ENCODE measurements around the gene TMEM187.

The TMEM187 gene

DNA sequence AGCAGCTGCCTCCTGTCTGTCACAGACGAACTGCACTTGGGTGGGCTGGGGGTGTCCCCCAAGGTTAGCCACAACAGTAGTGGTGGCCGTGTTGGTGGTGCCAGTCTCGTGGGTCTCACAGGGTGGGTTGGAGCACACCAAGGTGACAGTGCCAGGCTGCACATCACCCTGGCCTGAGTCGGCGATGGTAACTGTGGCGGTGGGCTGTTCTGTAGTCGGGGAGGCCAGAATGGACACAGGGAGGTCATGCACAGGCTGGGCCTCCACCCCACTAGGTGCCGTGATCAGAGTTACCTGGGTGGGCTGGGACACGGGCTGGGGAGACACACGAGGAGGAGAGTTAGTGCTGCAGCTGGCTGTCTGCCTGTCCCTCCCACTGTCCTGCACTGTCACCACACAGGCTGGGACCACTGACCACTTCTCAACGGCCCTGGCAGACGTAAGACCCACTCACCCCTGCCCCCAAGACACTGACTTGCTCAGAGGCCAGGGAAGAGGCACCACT, 17.3 kb upstream of the TMEM187 start:
- DNase-seq, result no peak

DNA sequence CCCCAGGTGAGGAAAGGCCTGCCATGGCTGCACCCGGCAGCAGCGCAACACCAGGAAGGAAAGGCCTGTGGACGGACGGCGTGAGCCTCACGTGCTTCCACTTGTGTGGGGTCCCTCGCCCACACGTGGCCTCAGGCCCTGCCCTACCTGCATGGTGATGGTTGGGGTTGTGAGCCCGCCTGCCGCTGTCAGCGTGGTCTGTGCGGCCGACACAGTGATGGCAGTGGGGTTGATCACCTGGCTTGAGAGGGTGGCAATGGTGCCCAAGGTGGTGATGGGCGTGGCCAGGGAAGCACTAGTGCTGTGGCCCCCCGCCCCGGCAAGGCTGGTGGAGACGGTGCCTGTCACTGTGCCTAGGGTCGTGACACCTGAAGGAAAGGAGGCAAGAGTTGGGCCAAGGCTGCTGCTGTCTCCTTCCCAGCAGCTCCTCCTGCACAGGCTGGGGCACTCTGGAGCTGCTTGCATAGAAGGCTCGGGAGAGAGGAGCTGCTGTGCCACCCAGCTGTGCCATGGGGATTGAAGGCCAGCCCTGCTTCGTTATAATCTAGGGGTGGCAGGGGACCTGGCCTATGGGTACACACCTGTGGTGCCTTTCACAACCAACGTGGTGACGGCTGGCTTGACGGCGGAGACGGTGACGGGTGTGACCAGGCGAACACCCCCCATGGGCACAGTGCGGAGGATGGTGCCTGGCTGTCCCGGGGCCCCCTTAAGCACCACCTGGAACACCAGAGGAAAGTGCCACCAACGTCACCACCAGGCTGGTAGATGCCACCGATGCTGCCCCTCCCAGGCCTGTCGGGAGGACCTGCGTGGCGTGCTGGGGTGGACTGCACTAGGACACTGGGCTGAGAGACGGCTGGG, 16.3 kb upstream of the TMEM187 start:
- DNase-seq, result no peak

DNA sequence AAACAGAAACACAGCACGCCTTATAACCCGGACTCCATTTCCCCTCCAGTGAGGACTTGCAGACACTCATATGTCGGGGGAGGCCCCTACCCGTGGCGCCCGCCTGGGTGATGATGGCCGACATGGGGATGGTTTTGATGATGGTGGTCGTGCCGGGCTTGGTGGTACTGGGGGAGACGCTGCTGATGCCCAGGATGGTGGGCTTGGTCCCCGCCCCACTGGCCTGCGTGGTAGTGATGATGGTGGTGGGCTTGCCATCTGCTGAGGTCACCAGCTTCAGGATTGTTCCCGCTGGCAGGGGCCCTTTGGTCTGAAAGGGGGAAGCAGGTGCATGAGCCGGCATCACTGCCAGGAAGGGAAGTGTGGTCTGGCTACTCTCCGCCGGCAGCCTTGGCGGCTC, 15.3 kb upstream of the TMEM187 start:
- no peak for DNase-seq

DNA sequence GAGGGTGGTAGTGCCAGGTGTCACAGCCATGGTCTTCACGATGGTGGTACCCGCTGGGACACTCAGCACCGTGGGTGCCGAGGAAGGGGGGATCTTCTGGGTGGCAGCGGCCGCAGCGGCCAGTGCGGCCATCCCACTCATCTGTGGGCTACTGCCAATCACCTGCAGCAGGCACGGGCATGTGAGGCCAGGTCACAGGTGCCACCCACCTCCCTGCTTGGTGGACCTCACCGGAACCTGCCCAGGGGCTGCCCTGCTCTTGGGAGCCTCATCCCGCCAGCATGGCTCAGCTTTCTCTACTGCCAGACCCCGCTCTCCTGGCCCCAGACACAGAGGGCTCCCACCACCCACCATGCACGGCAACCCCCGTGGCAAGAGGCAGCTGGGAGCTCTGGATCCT, 13.9 kb upstream of the TMEM187 start:
- no peak for DNase-seq

DNA sequence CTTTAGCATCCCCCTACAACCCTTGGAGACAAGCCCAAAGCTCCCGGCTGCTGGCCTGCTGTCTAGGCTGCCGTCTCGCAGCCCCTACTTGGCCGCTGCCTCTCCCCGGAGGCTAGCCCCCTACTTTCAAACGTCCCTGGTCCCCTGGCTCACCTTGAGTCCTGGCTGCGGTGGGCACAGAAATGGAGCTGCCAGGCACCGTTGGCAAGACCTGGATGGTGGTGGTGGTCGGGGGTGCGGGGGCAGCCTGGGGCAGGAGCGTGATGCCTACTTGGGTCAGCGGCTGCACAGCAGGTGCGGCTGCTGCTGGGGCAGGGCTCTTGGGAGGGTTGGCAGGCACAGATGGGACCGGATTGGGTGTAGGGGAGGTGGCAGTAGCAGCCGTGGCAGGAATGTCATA, 12.9 kb upstream of the TMEM187 start:
- no peak for DNase-seq

DNA sequence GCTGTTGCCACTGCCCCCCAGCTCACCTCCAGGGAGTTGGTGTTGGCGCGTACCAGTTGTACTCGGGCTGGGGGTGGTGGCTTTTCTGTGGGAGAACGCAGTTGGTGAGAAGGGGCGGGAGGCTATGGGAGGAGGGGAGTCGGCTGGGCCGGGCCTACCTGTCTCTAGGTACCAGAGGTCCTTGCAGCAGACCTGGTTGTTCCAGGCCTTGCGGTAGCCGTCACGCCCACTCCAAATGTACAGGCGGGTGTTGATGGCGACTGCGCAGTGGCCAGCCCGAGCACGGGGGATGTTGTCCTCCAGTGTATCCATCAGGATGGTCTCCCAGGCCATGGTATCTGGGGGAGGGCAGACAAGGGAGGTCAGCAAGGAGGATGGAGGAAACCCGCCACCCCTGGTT, 12.5 kb upstream of the TMEM187 start:
- no peak for DNase-seq

DNA sequence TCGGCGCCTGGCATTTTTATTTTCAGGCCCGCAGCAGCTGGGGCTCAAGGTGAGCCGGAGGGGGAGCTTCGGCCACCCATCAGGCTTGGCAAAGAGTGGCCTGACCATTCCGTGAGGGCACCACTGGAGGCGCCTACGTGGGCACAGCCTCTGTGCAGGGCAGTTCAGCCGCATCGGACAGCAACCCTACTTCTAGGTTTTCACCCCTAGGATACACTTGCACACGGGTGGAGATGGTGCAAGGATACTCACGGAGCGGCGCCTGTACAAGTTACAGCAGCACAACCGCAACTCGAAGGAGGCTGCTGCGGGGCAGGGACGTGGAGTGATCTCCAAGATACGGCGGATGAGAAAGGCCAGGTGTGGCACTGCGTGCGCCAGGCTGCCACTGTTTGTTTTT, 11.8 kb upstream of the TMEM187 start:
- no peak for DNase-seq

DNA sequence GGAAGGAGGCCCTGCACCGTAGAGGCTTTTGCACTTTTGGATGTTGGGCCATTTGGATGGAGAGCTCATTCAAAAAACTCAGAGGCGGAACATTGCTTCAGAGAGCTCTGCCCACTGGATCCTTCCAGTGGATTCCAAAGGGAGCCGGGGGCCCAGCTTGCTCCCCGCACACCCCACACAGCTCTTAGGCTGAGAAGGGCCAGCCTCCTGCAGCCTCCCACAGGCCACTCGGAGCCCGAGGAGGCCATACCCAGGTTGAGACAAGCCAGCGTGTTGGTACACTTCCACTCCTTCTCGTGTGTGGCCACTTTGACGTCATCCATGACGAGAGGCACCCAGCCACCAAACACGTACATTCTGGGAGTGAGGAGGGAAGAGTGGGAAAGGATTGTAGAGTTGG, 11.3 kb upstream of the TMEM187 start:
- DNase-seq, result no peak

DNA sequence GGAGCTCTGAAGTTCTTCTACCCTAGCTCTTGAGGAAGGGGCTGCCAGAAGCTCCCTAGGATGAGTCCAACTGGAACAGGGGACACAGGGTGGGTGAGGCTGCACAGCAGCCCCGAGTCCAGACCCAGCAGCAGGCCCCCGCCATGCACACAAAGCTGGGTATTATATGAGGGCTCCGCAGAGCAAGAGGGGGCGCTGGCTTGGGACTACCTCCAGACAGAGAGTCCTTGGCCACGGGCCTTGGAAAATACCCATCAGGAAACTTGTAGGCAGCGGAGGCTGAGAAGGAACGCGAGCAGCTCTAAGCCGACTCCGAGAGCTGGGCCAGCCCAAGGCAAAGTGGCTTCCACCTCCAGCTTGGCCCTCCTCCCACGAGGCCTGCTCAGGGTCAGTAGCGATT, 9.0 kb upstream of the TMEM187 start:
- no peak for DNase-seq

DNA sequence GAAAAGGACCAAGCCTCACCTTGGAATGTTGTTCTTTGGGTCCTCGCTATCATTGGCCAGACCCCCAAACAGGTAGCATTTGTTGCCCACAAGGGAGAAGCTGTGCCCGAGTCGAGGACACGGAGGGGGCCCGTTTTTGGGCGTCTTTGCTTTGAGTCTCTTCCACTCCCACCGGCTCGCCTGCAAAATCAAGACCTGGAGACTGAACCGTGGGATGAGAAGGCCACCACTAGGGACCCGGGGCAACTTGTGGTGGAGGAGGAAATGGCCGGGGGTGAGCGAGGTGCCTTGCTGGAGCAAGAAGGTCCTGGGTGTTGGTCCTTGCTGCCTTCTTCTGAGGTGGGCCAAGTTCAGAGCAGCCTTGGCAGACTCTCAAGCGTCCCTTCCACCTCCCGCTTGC, 8.4 kb upstream of the TMEM187 start:
- no peak for DNase-seq

DNA sequence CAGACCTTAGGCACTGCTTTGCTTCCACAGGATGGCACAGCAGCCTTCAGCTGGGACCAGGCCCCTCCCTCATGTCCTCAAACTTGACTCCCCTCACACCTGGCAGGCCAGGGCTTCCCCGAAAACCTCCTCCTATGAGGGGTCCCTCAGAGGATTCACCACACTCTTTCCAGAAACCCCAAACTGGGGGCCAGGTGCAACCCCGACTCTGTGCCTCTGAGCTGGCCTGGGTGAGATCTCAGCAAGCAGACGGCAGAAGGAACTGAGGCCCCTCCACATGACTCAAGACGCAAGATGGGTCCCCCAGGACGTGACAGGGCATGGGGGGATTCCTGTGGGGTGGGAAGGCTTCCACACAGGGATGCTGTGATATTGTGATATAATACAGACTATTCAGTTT, 7.1 kb upstream of the TMEM187 start:
- DNase-seq, result no peak

DNA sequence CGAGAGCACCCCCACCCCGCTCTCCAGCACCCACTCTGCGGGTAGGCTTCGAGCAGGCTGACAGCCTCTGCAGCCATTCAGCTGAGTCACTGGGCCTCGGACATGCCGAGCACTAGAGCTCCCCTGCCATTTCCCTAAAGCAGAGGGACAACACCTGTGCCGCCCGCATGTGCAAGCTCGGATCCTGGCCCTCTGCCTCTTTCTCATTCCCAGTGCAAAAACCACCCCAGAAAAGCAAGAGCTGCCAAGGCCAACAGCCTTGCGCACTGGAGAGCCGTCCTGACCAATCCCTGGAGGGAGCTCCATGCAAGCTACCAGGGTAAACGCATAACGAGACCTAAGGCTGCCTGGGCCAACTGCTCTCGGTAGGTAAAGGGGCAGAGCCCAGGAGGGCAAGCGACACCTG, 6.3 kb upstream of the TMEM187 start:
- DNase-seq, result no peak

DNA sequence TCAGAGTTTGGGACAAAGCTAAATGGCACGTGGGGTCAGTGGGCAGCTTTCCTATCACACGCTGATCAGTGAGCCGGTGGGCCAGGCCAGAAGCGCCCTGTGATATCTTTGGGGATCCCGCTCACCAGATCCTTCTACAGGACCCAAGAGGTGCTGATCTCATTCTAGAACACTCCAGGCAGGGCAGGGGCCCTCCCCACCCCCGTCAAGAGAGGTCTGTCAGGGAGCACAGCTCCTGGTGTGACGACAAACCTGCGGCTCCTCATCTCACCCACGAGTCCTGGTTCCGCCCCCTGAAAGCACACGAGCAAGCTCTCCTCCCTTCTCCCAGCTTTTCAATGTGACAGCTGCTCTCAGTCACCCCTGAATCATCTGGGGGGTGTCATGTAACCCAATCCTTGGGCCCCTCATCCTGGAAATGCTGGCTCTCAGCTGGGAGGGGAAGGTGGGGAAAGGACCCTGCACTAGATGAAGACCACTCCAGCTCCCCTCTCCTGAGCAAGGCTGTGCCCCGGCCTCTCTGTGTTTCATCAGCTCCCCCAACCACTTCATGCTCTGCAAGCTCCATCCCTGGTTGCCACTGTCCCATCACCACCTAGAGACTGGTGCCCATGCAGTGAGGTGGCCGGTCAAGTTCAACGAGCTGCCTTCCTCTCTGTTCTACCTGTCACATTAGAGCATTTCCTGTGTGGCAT, 5.6 kb upstream of the TMEM187 start:
- DNase-seq, result no peak

DNA sequence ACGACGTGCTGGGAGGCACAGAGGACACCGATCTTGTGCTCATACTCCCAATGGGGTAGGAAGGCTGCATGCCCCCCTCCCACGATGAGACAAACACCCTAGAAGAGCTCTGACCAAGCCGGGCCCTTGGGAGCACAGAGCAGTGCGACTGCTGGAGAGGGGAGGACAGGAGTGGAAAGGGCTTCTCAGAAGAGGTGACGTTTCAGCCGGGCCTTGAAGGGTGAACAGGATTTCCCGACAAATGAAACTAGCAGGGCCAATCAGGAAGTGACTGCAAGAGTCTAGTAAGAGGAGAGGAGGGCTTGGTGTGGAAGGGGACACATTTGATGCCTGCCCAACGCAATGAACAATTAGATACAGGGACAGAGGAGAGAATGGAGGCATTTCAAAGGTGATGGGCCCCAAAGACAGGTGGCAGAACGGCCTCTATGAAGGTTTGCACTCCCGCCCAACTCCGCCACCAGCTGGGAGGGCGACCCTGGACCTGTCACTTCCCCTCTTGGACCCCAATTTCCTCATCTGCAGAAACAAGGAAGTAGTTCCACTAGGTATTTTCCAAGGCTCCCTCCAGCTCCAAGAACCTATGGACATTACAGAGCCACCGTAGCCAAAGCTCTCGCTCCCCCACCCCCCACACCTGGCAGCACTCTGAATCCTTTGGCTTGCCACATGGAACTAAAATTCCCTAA, 4.9 kb upstream of the TMEM187 start:
- no peak for DNase-seq

DNA sequence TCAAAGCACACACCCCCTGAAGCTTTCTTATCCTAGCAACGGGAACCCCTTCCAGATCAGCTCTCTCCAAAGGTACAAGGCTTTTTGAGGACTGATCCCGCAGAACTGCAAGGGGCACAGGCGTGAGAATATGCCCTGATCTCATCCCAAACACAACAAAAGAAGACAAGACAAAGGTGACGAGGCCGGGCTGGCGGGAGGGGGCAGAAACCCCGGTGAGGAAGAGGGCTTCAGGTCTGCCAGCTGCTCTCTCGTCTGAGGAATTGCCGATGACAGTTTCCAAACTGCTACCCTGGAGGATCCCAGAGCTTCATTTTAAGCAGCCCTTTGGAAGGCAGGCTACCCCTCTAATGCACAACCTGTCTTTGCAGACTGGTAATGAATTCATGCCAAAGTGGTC, 4.3 kb upstream of the TMEM187 start:
- DNase-seq, result no peak

DNA sequence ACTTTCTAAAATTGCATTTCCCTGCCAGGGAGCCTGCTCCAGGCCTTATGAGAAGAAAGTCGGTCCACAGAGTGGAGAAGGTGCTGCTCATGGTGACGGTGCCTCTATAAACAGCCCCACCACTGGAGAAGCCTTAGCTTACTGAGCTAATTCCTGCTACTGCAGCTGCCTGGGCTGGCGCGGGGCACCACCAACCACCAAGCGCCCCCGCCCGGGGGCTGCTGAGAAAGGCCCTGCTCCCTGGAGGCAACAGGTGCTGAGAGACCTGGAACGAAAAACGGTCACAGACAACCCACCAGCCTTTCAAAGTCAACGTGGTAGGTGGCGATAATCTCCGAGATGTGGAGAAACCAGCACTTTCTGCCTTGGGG, 3.8 kb upstream of the TMEM187 start:
- DNase-seq, result no peak

DNA sequence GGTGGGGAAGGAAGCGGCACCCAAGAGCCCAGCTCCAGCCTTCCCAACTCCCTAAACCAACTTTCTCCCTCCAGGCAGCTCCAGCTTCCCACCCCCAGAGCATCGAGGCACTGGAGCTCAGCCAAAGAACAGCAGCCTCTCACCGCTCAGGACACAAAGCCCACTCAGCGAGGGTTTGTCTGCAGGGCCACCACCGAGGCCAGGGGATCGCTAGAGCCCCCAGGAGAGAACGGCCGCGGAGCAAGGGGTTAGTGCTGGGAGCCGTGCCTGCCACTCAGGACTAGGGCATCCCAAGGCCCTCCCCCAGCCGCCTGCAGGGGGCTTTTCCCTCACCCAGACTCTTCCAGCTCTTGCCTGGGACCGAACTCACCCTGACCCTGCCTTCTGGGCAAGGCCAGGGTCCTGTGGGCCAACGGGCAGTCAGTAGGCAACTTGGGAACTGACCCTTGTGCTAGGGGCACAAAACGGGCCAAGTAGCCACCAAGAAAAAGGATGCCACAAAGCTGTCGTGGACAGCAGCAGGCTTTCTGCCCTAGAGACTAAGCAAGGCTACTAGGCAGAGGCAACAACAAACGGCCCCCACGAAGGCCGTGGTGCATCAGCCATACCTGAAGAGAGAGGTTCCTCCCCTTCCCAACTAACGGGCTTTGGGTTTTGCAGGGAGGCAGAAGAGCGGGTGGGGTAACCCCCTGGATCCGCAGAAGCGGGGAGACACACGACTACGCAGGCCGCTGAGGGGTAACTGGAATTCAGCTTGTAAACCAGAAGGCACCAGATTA, 3.2 kb upstream of the TMEM187 start:
- no peak for DNase-seq

DNA sequence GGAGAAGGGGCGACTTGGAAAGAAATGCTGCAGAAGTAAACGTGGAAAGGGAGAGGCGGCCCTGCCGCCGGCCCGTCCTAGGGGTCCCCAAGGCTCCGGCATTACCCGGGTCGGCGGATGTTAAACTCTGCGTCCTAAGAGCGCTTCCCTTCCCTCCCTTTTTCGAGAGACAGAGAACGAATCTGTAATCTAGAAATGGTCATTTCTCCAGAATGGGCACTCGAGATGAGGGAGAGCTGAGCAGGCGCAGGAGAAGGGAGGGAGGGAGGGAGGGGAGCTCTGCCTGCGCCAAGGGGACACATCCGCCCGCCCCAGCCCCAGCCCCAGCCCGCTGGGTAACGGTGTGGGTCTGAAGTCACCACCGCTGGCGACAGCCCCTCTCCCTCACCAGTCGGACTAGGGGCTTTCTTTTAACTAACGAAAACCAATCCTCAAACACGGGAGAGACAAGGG, 2.6 kb upstream of the TMEM187 start:
- no peak for DNase-seq

DNA sequence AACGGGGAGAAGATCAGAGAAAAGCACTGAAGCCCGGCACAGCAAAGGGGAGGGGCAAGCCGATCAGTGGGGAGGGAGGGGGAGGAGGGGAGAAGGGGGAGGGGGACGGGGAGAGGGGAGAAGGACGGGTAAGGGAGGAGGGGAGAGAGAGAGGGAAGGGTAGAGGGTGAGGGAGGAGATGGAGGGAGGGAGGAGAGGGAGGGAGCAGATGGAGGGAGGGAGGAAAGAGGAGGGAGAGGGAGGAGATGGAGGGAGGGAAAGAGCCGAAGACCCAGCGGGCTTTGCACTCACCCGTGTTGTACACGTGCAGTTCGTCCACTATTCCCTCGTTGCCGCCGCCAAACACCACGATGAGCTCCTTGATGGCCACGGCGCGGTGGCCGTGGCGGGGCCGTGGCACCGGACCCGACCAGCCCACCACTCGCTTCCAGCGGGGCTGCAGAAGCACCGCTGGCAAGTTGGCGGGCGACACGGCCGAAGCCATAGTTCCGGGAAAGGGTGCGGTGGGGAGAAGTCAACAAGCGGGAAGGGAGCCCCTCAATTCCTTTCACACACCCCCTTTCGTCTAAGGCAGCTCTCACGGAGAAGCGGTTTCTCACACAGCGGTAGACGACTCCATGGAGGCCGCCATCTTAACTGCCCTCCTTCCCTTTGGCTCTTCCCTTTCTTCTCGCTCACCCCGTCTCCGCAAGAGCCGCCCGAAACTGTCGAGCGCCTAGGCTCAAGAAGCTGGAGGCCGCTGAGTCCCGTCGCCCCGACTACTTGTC, 2.0 kb upstream of the TMEM187 start:
- no peak for DNase-seq

DNA sequence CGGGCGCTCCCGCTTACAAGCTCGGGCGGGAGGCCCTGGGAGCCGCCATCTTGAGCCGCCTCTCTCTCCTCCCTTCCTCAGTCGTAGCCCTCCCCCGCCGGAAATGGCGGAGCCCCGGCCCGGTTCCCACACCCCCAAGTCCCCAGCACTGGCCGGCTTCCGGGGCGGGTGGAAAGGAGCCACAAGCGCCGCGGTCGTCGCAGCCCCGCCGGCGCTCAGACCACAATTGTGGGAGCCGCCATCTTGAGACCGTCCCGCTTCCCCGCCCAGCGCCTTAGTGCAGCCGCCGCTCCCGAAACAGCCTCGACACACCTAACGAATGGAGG, 1.5 kb upstream of the TMEM187 start:
- DNase-seq, result no peak

DNA sequence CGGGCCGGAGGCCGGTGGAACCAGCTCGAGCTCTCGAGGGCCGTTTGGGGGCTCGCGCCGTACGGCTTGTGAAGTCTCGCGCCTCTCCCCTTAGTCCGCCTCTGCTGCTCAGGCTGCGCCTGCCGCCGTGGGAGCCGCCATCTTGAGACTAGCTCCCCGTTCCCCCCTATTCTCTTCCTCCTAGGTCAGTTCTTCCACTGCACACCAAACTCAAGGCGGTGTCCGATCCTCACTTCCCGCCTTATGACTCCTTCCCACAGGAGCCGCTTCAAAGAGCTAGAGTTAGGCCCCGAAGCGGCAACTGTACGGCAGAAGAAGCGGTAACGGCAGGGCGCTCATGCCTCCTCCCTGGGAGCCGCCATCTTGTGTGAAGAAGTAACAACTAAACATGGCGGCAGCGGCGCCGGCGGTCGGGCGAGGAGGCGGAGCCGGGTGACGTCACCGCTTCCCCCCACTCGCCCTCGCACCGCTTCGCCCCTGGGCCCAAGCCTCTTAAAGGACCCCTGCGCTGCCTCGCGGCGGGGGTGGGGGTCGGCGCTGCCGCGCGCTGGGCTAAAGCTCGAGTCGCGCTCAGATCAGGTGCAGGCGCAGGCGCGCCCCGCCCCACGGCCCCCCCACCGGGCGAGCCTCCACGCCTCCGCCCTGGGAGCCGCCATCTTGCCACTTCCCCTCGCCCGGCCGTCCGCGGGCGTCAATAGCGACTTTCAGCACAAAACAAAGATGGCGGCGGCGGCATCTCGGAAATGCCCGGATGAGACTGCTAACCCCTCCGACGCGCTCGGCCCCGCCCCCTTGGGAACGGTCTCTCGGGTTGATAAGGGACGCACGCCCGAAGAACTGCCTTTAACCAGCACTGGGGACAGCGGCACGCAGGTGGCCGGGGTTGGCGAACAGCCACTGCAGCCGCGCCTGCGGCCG, 845 bp upstream of the TMEM187 start, which contains the start of gene HCFC1:
HCFC1 (minus strand) TSS at position 369 of the 918 bp plus-strand sequence. CDS start 978 bp downstream, outside the sequence.
- DNase-seq, result no peak
